CD4-positive, alpha-beta memory T cell (primary cell): ENCODE measurements around the gene CYP26B1. TPM values are rescaled to one million over a fixed set of nuclear protein-coding genes. Genes with fewer than 3 reads are reported as not detected.

Experiments
- CTCF ChIA-PET: fragments of 350-600 bp; sonication (Branson Sonifier 250); formaldehyde crosslinking; loops from one replicate; lab custom pipeline; 2021; ENCODE audit warnings: inconsistent platforms; ENCODE audit not compliant: partially characterized antibody; lab: Charles Lee
- POLR2A ChIA-PET: fragments of 350-600 bp; sonication (Branson Sonifier 250); formaldehyde crosslinking; loops from one replicate; lab custom pipeline; 2021; ENCODE audit not compliant: partially characterized antibody; lab: Charles Lee
- DNase-seq, 5 donors: peaks; one replicate each; pipeline versions ENCODE4 v3.0.0 to v3.0.0-alpha.2; 2020 to 2022; ENCODE audit warnings: mixed read lengths in 1 of 5
- H3K27ac ChIP-seq: one replicate; pipeline ENCODE4 v1.7.0; 2013; ENCODE audit warnings: low read depth, low read length
- H3K27me3 ChIP-seq: 2 replicates; pipeline ENCODE4 v1.7.0; 2013; ENCODE audit warnings: mild to moderate bottlenecking, low read length, moderate library complexity; ENCODE audit not compliant: insufficient read depth
- H3K36me3 ChIP-seq: 2 replicates; pipeline ENCODE4 v1.7.0; 2013; ENCODE audit warnings: mild to moderate bottlenecking, low read length, moderate library complexity; ENCODE audit not compliant: insufficient read depth
- H3K4me1 ChIP-seq: 2 replicates; pipeline ENCODE4 v1.7.0; 2013; ENCODE audit warnings: mild to moderate bottlenecking, low read length, moderate library complexity; ENCODE audit not compliant: insufficient read depth
- H3K4me3 ChIP-seq, 2 donors: one replicate each; pipeline ENCODE4 v1.7.0; 2013; ENCODE audit warnings: low read length in 2 of 2, mild to moderate bottlenecking in 1 of 2
- H3K9me3 ChIP-seq, 2 donors: one replicate each; pipeline ENCODE4 v1.7.0; 2013; ENCODE audit warnings: low read length in 2 of 2, control low read depth in 1 of 2; ENCODE audit not compliant: control insufficient read depth in 1 of 2
- H3K27ac Mint-ChIP-seq, 7 donors: one replicate each; pipeline ENCODE4 v1.8.0; 2020 to 2021; ENCODE audit warnings: mixed read lengths in 7 of 7, mild to moderate bottlenecking in 6 of 7, inconsistent platforms in 3 of 7, moderate library complexity in 3 of 7
- H3K27me3 Mint-ChIP-seq, 2 donors: one replicate each; pipeline ENCODE4 v1.8.0; 2020 to 2021; ENCODE audit warnings: mixed read lengths in 2 of 2
- H3K36me3 Mint-ChIP-seq, 2 donors: one replicate each; pipeline ENCODE4 v1.8.0; 2020 to 2021; ENCODE audit warnings: mixed read lengths in 2 of 2, inconsistent platforms in 1 of 2, mild to moderate bottlenecking in 1 of 2
- H3K4me1 Mint-ChIP-seq, 4 donors: one replicate each; pipeline ENCODE4 v1.8.0; 2020 to 2021; ENCODE audit warnings: mixed read lengths in 4 of 4, mild to moderate bottlenecking in 1 of 4
- H3K4me3 Mint-ChIP-seq, 8 donors: one replicate each; pipeline ENCODE4 v1.8.0; 2020 to 2021; ENCODE audit warnings: mixed read lengths in 8 of 8, mild to moderate bottlenecking in 7 of 8, moderate library complexity in 6 of 8, inconsistent platforms in 3 of 8
- H3K9me3 Mint-ChIP-seq, 8 donors: one replicate each; pipeline ENCODE4 v1.8.0; 2020 to 2021; ENCODE audit warnings: mixed read lengths in 8 of 8, mild to moderate bottlenecking in 5 of 8, inconsistent platforms in 3 of 8, moderate library complexity in 1 of 8
- intact Hi-C: fragments of 100-400 bp; cut with micrococcal nuclease; formaldehyde crosslinking; loops from one replicate; pipeline ENCODE4 v1.15.1; 2023
- polyA plus RNA-seq, 2 donors: library from polyadenylated mRNA; unstranded; fragments of 300-500 nt; fragmentation: Illumina TruSeq; gene quantifications; one replicate each; pipeline ENCODE4 v1.2.3, GENCODE V29; 2021
- total RNA-seq, 2 experiments: library from RNA; stranded (reverse); gene quantifications; one replicate each; pipeline ENCODE4 v1.2.3, GENCODE V29; 2021

CYP26B1 gene
- total and polyA plus RNA-seq, 4 experiments from 2014 or later, result not detected

- no peak overlapping the region for H3K27ac Mint-ChIP-seq
- Histone ChIP-seq H3K36me3 (no peaks in the 10 kb centered on the region), H3K4me1 (no peaks in the 10 kb centered on the region), H3K4me3 (no peak overlapping the region), H3K9me3 (no peaks in the 10 kb centered on the region), H3K27ac (no peak overlapping the region), H3K27me3 (no peaks in the 10 kb centered on the region)
- intact Hi-C loops, result no loop called here
- ChIA-PET POLR2A (no interaction called here), CTCF (no interaction called here)
- H3K27me3 Mint-ChIP-seq, result peaks cover 0 to 4% of the 10 kb centered on the region in 2 donors
- no peak for DNase-seq
- H3K4me3 Mint-ChIP-seq, result no peak overlapping the region
- peaks cover 0 to 7% (median 1%) of the 10 kb centered on the region in 8 donors for H3K9me3 Mint-ChIP-seq
- H3K36me3 Mint-ChIP-seq, result no peaks in the 10 kb centered on the region
- H3K4me1 Mint-ChIP-seq, result peaks cover 0 to 3% (median 0%) of the 10 kb centered on the region in 4 donors
Measured at GRCh38 chr2:72085513-72085912, 62.1 kb downstream of the CYP26B1 start.

GRCh38 chr2:72085036-72085435 is 62.6 kb downstream of the CYP26B1 start:
- Mint-ChIP-seq H3K9me3 (peaks cover 0 to 4% (median 0%) of the 10 kb centered on the region in 8 donors), H3K4me1 (peaks cover 0 to 3% (median 0%) of the 10 kb centered on the region in 4 donors), H3K27me3 (peaks cover 0 to 4% of the 10 kb centered on the region in 2 donors), H3K27ac (no peak overlapping the region), H3K36me3 (no peaks in the 10 kb centered on the region), H3K4me3 (no peak overlapping the region)
- no peak overlapping the region for H3K4me3 ChIP-seq
- no peaks in the 10 kb centered on the region for H3K36me3 ChIP-seq
- no peaks in the 10 kb centered on the region for H3K27me3 ChIP-seq
- no peaks in the 10 kb centered on the region for H3K9me3 ChIP-seq
- H3K4me1 ChIP-seq, result no peaks in the 10 kb centered on the region
- DNase-seq, result no peak
- H3K27ac ChIP-seq, result no peak overlapping the region
- ChIA-PET POLR2A (no interaction called here), CTCF (no interaction called here)
- intact Hi-C loops, result no loop called here

GRCh38 chr2:72084584-72084976 is 63.1 kb downstream of the CYP26B1 start:
- ChIA-PET POLR2A (no interaction called here), CTCF (no interaction called here)
- no peaks in the 10 kb centered on the region for H3K27me3 ChIP-seq
- no peak overlapping the region for H3K27ac ChIP-seq
- peaks cover 0 to 4% (median 0%) of the 10 kb centered on the region in 8 donors for H3K9me3 Mint-ChIP-seq
- H3K27ac Mint-ChIP-seq, result no peak overlapping the region
- peaks cover 0 to 3% (median 0%) of the 10 kb centered on the region in 4 donors for H3K4me1 Mint-ChIP-seq
- no peaks in the 10 kb centered on the region for H3K9me3 ChIP-seq
- intact Hi-C loops, result no loop called here
- H3K36me3 ChIP-seq, result no peaks in the 10 kb centered on the region
- H3K36me3 Mint-ChIP-seq, result no peaks in the 10 kb centered on the region
- H3K4me3 Mint-ChIP-seq, result no peak overlapping the region
- H3K4me1 ChIP-seq, result no peaks in the 10 kb centered on the region
- DNase-seq, result no peak
- peaks cover 0 to 4% of the 10 kb centered on the region in 2 donors for H3K27me3 Mint-ChIP-seq
- H3K4me3 ChIP-seq, result no peak overlapping the region

GRCh38 chr2:72083751-72084583 is 63.7 kb downstream of the CYP26B1 start:
- H3K27me3 ChIP-seq, result no peaks in the 10 kb centered on the region
- no peak overlapping the region for H3K27ac Mint-ChIP-seq
- no peak overlapping the region for H3K4me3 Mint-ChIP-seq
- peaks cover 0 to 3% (median 0%) of the 10 kb centered on the region in 4 donors for H3K4me1 Mint-ChIP-seq
- ChIA-PET CTCF (interaction anchor here (1.3 kb wide), 1 partner anchor 66 kb away, joined by 3 read pairs; no protein-coding TSS in a partner anchor), POLR2A (no interaction called here)
- intact Hi-C loops, result no loop called here
- no peaks in the 10 kb centered on the region for H3K36me3 Mint-ChIP-seq
- peaks cover 0 to 3% of the 10 kb centered on the region in 2 donors for H3K27me3 Mint-ChIP-seq
- no peak overlapping the region for H3K27ac ChIP-seq
- H3K9me3 ChIP-seq, result no peaks in the 10 kb centered on the region
- peaks cover 0 to 4% (median 0%) of the 10 kb centered on the region in 8 donors for H3K9me3 Mint-ChIP-seq
- H3K4me1 ChIP-seq, result no peaks in the 10 kb centered on the region
- no peaks in the 10 kb centered on the region for H3K36me3 ChIP-seq
- DNase-seq, result no peak
- H3K4me3 ChIP-seq, result no peak overlapping the region

- Mint-ChIP-seq H3K4me3 (no peak overlapping the region), H3K4me1 (peaks cover 0 to under 1% (median 0%) of the 10 kb centered on the region in 4 donors), H3K27ac (no peak overlapping the region), H3K36me3 (no peaks in the 10 kb centered on the region), H3K27me3 (no peaks in the 10 kb centered on the region), H3K9me3 (peaks cover 0 to under 1% (median 0%) of the 10 kb centered on the region in 8 donors)
- no peak for DNase-seq
- H3K4me1 ChIP-seq, result no peaks in the 10 kb centered on the region
- no peaks in the 10 kb centered on the region for H3K9me3 ChIP-seq
- no peak overlapping the region for H3K4me3 ChIP-seq
- POLR2A ChIA-PET, result no interaction called here
- no peak overlapping the region for H3K27ac ChIP-seq
- intact Hi-C loops, result no loop called here
- CTCF ChIA-PET, result interaction anchor here (1.3 kb wide), 1 partner anchor 67 kb away, joined by 3 read pairs; no protein-coding TSS in a partner anchor
- H3K27me3 ChIP-seq, result no peaks in the 10 kb centered on the region
- no peaks in the 10 kb centered on the region for H3K36me3 ChIP-seq
Measured at GRCh38 chr2:72082887-72083286, 64.8 kb downstream of the CYP26B1 start.

- H3K27ac Mint-ChIP-seq, result no peak overlapping the region
- no peak for DNase-seq
- Histone ChIP-seq H3K4me3 (no peak overlapping the region), H3K9me3 (no peaks in the 10 kb centered on the region), H3K4me1 (no peaks in the 10 kb centered on the region), H3K27me3 (no peaks in the 10 kb centered on the region), H3K27ac (no peak overlapping the region), H3K36me3 (no peaks in the 10 kb centered on the region)
- H3K4me1 Mint-ChIP-seq, result no peaks in the 10 kb centered on the region
- H3K4me3 Mint-ChIP-seq, result no peak overlapping the region
- H3K27me3 Mint-ChIP-seq, result no peaks in the 10 kb centered on the region
- ChIA-PET POLR2A (no interaction called here), CTCF (no interaction called here)
- peaks cover 0 to 3% (median 0%) of the 10 kb centered on the region in 8 donors for H3K9me3 Mint-ChIP-seq
- intact Hi-C loops, result no loop called here
- no peaks in the 10 kb centered on the region for H3K36me3 Mint-ChIP-seq
Measured at GRCh38 chr2:72082021-72082601, 65.6 kb downstream of the CYP26B1 start.

GRCh38 chr2:72081451-72081850 is 66.2 kb downstream of the CYP26B1 start:
- DNase-seq, result no peak
- H3K4me1 Mint-ChIP-seq, result no peaks in the 10 kb centered on the region

More at GRCh38 chr2:72081451-72081850, 66.2 kb downstream of the CYP26B1 start:
- Mint-ChIP-seq H3K4me3 (no peak overlapping the region), H3K27ac (no peak overlapping the region), H3K36me3 (no peaks in the 10 kb centered on the region), H3K9me3 (peaks cover 0 to 3% (median 0%) of the 10 kb centered on the region in 8 donors), H3K27me3 (no peaks in the 10 kb centered on the region)
- intact Hi-C loops, result no loop called here
- Histone ChIP-seq H3K4me3 (no peak overlapping the region), H3K9me3 (no peaks in the 10 kb centered on the region), H3K27ac (no peak overlapping the region), H3K4me1 (no peaks in the 10 kb centered on the region), H3K27me3 (no peaks in the 10 kb centered on the region), H3K36me3 (no peaks in the 10 kb centered on the region)
- ChIA-PET POLR2A (no interaction called here), CTCF (no interaction called here)
